ENCODE data around the gene HGFAC.

Gene HGFAC

DNA sequence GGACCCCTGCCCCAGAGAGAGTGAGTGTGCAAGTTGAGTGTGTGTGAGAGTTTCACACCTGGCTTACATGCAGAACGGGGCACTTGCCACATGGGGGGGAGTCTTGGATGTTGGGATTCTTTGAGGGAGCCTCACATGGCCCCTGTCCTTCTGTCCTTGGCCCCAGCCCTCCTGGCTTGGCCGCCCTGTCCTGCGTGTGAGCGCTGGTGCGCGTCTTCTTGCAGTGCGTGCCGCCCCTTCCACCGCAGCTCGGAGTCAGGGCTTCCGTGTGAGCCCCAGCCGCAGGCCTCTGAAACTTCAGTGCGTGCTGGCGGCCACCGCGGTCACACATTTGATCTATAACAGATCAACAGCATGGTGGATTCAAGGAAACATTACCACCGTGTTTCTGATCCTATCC, 30.1 kb upstream of the HGFAC start:
- no peak for DNase-seq

DNA sequence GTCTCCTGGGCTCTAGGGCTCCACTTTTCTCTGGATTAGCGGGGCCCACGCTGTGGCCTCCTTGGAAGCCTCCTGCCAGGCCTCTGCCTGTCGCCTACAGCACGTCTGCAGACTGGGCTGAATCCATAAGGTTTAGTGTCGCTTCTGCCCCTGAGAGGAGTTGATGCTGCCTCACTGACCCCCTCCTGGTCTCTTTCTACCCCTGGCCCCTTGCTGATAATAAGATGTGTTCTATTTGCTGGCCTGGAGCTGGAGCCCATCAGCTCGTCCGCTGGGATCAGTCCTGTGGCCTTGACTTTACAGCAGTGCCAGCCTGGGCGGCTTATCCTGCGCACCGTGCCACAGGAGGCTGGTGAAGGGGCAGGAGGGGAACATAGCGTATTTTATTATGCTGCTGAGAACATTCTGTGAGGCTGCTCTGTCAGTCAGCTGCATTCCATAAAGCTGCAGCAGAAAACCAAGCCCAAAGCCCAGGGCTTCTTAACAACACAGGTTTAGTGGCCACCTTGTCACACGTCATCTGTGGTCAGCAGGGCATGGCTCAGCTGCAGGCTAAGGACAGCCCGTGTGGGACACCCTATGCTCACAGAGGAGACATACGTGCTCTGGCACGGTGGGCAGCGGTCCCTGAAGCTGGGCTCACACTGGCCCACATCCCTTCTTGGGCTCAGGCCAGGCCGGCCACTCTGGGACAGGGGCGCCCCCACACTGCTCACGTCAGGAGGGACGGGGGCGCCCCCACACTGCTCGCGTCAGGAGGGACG, 29.3 kb upstream of the HGFAC start:
- DNase-seq = no peak

DNA sequence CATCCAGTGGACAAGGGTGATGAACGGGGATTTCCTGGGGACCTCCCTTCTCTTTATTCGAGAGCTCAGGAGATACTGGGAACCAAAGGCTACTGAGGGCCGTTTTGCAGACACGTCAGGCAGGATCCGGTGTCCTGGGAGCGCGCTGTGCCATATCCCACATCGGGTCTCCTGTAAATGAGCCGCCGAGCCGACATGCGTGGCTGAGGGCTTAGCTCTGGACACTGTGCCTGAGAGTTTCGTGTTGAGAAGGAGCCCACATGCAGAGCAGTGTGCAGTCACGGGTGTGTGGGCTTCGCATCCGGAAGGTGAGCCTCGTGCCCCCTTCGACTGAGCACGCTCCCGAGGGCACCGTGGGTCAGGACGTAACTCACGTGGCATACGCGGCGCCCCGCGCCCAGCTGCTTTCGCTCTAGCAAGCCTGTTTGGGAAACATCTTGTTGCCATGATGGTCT, 28.5 kb upstream of the HGFAC start:
- DNase-seq = no peak

DNA sequence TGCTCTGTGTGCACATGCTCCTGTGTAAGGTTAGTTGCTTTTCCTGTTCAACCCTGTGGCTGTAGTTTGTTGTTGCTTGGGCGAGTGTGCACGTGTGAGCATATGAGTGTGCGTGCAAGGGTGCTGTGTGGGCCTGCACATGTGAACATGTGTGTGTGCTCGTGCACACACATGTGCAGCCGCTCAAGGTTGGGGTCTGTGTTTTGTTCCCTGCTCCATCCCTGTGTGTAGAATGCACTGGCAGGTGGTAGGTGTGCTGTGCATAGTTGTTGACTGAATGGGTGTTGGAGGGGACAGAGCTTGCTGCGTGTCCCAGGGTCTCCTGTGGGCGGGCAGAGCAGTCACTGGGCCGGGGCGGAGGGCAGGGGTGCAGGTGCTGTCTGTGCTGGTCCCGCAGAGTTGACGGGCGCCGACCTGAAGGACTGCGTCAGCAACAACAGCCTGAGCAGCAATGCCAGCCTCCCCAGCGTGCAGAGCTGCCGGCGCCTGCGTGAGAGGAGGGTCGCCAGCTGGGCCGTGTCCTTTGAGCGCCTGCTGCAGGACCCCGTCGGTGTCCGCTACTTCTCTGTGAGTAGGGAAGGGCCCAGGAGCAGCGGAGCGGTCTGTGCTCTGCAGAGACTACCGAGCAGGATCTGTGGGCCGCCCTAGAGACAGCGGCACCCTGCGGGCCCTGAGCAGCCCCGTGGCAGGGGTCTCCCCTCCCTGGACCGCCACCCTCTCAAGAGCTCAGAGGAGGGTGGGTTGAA, 27.9 kb upstream of the HGFAC start:
- DNase-seq = no peak

DNA sequence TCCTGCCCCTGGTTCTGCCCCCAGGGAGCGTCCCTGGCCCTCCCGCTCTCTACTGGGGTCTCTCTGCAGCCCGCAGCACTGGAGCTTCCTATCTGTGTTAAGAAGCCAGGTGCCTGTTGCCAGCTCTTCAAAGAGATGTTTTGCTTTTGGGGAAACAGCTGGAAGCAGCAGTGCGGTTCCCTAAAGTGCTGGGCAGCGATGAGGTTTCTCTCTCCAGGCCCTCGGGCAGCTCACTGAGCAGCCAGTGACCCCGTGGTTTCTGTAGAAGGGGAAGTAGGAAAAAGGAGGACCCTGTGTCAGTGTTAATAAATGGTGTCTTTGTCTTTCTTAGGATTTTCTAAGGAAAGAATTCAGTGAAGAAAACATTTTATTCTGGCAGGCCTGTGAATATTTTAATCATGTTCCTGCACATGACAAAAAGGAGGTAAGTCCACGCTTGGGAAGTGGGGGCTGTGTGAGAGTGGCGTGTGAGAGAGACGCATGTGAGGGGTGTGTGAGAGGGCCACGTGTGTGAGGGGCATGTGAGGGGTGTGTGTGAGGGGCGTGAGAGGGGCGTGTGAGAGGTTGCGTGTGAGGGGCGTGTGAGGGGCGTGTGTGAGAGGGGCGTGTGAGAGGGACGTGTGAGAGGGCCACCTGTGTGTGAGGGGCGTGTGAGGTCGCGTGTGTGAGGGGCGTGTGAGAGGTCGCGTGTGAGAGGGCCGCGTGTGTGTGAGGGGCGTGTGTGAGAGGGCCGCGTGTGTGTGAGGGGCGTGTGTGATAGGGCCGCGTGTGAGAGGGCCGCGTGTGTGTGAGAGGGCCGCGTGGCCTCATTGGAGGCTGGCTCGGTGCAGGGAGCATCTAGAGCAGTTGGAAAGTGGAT, 27.1 kb upstream of the HGFAC start:
- no peak for DNase-seq

DNA sequence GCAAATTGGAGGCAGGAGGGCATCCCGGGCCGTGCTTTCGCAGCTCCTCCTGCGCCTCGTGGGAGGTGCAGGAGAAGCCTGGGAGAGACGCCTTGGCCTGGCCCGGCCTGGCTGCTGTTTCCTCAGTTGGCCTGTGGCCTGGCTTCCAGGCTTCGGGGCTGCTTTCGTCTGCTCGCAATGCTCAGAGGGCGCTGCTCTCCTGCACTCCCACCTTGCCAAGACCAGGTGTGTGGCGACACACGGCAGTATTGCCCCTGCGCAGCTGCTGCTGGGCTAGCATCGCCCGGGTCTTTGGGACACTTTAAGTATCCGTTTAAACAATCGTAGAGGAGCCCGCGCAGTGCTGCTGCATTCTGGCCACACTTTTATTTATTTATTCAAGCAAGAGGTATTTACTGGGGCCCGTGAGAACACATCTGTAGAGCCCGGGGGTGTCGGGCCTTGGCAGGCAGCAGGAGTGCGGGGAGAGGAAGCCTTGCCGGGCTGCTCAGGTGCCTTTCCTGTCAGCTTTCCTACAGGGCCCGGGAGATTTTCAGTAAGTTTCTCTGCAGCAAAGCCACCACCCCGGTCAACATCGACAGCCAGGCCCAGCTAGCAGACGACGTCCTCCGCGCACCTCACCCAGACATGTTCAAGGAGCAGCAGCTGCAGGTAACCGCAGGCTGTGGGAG, 26.2 kb upstream of the HGFAC start:
- no peak for DNase-seq

DNA sequence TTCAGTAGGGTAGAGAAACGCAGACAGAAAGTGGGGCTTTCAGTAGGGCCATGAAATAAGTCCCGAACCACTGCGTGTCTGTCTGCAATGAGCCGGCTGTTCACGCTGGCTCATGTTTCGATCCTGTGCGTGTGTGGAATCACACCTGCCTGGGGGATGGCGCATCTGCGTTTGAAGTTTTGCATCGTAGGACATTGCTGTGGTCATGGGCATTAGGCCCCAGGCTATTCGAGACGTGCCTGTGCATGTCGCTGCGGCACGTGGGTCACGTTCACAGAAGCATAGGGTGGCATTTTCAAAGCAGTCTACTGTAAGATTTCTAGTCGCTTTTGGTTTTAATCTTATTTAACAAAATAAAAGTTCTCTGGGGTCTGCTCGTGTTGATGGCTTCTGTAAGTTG, 25.5 kb upstream of the HGFAC start:
- no peak for DNase-seq

DNA sequence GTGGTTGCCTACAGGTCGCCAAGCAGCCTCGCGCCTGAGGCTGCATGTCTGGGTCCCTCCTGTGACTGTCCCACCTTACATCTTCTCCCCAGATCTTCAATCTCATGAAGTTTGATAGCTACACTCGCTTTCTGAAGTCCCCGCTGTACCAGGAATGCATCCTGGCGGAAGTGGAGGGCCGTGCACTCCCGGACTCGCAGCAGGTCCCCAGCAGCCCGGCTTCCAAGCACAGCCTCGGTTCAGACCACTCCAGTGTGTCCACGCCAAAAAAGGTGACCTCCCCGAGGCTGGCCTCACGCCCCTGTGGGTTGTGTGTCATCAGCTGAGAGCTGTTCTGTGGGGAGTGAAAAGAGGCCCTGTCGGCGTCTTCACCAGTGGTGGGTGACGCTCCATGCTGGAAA, 24.9 kb upstream of the HGFAC start:
- DNase-seq = no peak

DNA sequence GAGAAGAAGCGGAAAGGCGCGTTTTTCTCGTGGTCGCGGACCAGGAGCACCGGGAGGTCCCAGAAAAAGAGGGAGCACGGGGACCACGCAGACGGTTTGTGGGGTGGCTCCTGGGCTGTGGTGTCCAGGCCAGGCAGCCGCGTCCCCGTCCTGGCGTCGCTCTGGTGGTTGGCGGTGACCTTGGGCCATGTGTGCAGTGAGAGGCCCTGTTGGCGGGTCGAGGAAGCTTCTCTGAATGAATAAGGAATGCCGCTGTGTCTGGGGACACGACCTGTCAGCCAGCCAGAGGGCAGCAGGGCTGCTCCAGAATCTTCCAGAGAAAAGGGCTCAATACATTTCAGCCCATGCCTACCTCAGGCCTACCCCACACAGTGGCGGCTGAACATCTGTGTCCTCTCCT, 24.3 kb upstream of the HGFAC start:
- no peak for DNase-seq

DNA sequence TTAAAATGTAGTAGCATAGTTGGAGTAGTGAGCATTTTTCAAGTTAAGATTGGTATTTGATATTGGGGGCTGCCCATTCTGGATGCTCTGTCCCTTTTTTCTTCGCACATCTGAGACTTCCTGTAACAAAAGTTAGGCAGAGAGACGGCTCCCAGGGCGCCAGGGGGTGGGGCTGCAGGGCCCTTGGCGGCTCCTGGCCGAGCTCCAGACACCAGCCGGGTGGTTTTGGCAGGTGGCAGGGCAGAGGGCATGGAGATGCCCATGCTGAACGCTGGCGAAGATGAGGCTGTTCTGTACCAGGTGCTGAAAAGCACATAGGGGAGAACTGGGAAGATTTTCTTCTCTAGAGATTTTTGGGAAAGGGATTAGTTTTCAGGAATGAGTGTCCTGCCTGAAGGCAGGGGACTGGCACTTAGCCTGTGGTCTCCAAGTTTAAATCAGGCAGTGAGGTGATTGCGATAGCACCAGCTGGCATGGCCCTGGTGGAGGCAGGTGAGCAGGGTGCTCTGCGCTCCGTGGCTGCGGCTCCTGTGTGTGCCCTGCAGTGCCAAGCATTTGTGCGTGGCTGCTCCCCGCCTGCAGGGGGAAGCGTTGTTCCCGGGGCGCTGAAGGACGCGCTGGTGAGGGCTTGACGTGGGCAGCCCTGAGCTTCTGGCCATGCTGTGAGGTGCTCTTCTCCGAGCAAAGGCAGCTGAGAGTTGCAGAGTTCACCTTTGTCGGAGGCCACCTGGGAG, 23.6 kb upstream of the HGFAC start:
- no peak for DNase-seq

DNA sequence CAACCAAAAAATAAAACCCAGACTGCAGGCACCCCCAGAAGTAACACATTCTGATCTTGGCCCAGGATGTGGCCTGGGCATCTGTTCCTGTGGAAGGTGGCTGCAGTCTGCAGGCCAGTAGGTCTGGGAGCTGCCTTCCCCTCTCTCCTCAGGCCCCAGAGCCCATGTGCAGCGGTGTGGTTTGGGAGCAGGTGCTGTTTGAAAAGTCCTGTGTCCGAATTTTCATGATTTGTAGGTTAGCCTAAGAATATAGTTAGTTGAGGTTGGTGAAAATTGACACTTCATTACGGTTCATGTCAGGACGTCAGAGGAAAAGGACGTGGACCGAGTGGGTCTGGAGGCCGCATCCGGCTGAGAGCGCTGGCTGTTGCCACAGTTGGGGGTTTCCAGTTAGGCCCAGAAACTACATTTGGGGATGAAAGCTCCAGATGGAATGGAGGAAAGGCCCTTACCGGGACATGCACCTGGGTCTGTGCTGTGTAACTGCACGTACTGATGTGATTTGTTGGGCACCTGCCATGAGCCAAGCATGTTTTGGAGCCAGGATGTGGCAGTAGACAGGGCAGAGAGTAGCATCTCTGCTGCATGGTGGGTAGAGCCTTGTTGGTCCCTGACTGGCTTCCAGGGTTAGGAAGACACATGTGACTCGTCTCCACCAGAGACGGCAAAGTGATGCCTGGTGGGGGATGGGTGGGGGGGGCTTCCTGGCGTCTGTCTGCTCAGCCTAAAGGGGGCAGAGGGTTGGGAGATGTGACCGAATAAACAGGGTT, 21.7 kb upstream of the HGFAC start:
- DNase-seq = no peak

DNA sequence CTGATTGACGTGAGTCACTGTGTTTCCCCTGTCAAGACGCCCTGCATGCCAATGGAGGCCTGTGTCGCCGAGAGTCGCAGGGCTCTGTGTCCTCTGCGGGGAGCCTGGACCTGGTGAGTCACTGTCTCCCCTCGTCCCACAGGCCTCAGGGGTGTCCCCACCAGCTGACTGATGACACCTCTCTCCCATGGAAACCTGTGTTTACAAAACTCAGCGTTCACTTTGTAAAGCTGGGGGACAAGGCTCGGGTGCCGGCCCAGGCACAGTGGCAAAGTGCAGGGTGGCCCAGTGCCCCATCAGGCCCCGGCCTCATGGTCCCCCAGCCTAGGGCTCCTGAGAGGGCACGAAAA, 21.2 kb upstream of the HGFAC start:
- no peak for DNase-seq

DNA sequence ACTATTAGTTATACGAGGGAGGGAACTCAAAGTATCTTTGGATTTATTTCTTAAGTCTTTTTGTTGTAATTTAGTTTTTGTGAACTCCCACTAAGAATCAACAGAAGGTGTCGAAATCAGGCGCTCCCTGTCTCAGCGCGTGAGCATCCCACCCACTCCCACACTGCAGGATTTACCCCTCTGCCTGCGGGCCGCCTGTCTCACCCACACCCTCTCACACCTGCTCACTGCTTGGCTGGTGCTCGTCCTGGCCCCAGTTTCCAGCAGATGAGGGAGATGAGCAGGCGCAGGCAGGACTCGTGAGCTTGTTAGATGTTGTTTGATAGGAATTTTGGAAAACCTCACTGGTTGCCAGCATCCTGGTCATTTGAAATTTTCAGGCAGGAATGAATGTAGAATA, 20.8 kb upstream of the HGFAC start:
- DNase-seq = no peak

DNA sequence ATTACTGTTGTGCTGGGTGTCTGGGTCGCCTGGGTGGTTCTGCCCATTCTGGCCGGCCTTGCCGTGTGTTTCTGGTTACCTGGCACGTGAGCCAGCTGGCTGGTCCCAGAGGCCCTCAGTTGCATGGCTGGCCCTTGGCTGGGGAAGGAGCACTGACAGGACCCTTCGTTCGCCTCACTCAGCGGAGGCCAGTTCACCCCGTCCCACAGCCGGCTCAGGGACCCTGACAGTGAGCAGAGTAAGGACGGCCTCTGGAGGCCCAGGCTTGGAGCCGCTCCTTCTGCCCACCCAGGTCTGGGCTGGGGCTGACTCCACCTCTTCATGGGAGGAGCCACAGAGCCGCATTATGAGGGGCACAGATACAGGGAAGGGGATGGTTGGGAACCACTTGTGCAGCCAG, 20.3 kb upstream of the HGFAC start:
- DNase-seq = no peak

DNA sequence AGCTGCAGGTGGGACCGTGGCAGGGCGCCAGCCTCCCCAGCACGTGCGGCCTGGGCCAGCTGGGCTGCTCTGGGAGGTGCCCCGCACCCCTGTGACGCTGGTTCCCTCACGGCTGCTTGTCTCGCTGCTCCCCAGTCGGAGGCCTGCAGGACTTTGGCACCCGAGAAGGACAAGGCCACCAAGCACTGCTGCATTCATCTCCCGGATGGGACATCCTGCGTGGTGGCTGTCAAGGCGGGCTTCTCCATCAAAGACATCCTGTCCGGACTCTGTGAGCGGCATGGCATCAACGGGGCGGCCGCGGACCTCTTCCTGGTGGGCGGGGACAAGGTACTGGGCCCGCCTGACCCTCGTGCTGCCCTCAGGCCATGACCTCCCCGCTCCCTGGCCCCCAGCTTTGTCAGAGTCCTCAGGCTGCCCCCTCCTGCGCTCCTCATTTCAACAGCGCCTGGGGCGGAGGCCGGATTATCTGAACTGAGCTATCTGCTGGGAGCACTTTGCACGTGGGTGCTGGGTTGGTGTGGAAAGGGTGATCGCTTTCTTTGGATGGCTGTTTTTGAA, 19.4 kb upstream of the HGFAC start:
- no peak for DNase-seq

DNA sequence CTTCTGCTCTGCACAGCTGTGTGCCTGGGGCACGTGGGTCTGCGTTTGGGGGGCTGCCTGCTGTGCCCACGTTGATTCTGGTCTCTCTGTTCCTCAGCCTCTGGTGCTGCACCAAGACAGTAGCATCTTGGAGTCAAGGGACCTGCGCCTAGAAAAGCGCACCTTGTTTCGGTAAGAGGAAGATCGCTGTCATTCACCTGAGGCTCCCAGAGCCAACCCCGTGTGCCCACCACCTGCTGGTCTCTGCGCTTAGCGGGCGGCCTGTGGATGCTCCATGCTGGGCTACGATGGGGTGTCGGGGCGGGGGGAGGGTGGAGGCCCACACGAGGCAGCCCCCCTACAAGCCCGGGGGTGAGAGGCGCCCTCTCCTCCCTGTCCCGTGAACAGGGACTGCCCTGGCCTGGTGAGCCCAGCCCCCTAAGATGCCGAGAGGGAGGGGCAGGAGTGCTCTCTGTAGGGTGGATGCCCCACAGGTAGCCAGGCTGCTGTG, 18.9 kb upstream of the HGFAC start:
- no peak for DNase-seq

DNA sequence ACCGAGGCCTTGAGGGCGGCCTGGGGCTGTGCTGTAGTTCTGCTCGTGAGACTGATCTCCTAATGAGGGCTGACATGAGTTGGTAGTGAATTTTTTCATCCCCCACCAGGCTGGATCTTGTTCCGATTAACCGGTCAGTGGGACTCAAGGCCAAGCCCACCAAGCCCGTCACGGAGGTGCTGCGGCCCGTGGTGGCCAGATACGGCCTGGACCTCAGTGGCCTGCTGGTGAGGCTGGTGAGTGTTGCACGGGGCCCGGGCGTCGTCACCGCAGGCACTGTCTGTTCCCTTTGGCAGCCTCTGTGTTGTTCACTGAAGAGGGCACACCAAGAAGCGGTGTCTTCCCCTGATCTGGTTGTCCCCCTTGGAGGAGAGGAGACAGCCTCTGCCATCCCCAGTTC, 18.4 kb upstream of the HGFAC start:
- no peak for DNase-seq

DNA sequence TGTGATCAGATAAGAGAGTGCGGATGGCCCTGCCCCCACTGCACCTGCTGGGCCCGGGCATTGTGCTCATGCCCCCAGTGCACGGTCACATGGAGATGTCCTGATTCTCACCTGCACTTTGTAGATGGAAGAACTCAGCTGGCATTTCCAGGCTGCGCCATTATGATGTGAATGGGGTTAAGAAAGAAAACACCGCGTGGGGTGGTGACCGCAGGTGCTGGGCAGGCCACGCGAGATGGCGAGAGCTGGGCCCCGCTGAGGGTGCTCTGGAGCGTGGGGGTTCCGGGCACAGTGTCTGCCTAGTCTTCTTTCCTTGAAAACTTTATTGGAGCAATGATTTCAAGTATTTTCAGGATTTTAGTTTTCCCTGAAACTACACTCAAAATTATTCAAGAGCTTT, 17.8 kb upstream of the HGFAC start:
- DNase-seq = no peak

DNA sequence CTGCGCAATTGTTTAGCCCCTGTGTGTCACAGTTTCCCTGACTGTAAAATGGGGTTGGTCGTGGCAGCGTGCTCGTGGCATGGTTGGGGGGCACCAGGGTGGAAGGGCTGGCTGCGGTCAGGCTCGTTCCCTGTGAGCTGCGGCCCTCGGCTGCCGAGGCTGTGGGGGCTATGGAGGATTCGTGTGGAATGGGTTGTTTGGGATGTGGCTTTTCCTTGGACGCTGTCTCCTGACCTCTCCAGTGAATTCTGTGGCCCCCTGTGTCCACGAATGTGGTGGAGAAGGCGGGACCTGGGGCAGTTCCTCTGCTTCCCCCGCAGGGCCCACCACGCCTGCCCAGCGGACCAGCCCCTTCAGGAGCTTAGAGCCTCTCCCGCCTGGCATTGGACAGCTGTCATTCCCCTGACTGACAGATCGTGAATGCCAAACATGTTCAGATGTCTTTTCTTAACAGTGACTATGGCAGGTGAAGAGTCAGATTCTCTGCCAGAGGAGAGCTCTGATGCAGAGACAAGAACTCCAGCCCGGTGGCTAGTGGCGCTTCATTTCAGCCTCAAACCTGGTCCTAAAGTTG, 17.2 kb upstream of the HGFAC start:
- no peak for DNase-seq

DNA sequence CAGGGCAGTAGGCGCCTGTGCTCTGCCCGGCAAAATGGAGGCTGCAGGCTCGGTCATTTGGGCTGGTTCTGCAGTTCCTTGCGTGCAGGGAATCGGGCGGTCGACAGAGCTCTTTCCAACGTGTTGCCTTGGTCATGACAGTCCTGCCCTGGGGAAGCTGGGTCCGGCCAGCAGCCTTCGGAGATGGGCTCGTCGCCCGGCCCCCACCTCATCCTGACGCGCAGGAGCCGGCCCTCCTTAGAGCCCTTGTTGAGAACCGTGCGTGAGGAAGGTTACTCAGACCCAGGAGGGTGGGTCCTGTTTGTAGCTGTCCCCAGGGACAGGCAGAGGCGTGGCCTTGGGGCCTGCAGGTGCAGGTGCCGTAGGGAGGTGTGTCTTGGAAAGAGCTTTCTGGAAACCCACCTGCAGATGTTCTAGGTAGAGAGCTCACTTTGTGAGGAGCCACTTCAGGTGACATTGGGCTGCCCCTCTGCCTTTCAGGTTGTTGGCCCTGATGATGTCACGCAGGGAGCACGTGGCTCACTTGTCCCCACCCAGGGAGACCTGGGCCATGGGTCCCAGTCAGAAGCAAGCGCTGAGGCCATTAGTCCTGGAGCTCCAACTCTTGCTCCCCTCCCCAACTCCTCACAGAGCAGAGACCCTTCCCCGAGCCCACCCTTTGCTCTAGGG, 15.2 kb upstream of the HGFAC start:
- no peak for DNase-seq

All from NCI-H2227 treated with DMSO at 0.1 percent for 48 hours (cell line).